Kidney (tissue), 14 donors: Measurements from ENCODE around the gene PPP2R2B. TPM values are rescaled to one million over a fixed set of nuclear protein-coding genes. Genes with fewer than 3 reads are reported as not detected.

Source experiments
- DNase-seq, 5 donors: peaks; one replicate each; pipeline ENCODE4 v3.0.0-alpha.2; 2013 to 2020
- FAIRE-seq: peaks from 2 replicates; lab custom pipeline; 2012; peaks lifted over from hg19 to GRCh38; lab: Jason Lieb, UNC
- H3K27ac ChIP-seq, 2 donors: one replicate each; pipeline ENCODE4 v1.7.0; 2013; ENCODE audit warnings: low read depth in 2 of 2, low read length in 2 of 2, inconsistent platforms in 1 of 2
- H3K27me3 ChIP-seq: one replicate; pipeline ENCODE4 v1.7.1; 2013; ENCODE audit warnings: low read length, inconsistent platforms; ENCODE audit not compliant: control insufficient read depth, insufficient read depth
- H3K36me3 ChIP-seq, 3 donors: one replicate each; pipeline versions ENCODE4 v1.7.0 to v1.7.1; 2013; ENCODE audit warnings: low read length in 3 of 3, control low read depth in 1 of 3, inconsistent platforms in 1 of 3; ENCODE audit not compliant: insufficient read depth in 3 of 3, control insufficient read depth in 2 of 3
- H3K4me1 ChIP-seq, 3 donors: one replicate each; pipeline versions ENCODE4 v1.7.0 to v1.7.1; 2013; ENCODE audit warnings: low read length in 3 of 3, inconsistent platforms in 1 of 3, low read depth in 1 of 3; ENCODE audit not compliant: control insufficient read depth in 2 of 3, insufficient read depth in 2 of 3
- H3K4me3 ChIP-seq, 3 donors: one replicate each; pipeline versions ENCODE4 v1.7.0 to v1.8.1; 2013; ENCODE audit warnings: low read length in 3 of 3, control low read depth in 1 of 3, inconsistent platforms in 1 of 3
- H3K9ac ChIP-seq, 3 donors: one replicate each; pipeline versions ENCODE4 v1.7.0 to v1.7.1; 2013; ENCODE audit warnings: low read length in 3 of 3, control low read depth in 1 of 3, inconsistent platforms in 1 of 3
- H3K9me3 ChIP-seq, 3 donors: one replicate each; pipeline versions ENCODE4 v1.7.0 to v1.7.1; 2013; ENCODE audit warnings: low read length in 3 of 3, control low read depth in 1 of 3, inconsistent platforms in 1 of 3; ENCODE audit not compliant: control insufficient read depth in 2 of 3, insufficient read depth in 1 of 3
- CTCF ChIP-seq: IDR thresholded peaks from 3 replicates; pipeline ENCODE4 v1.5.1; 2012; ENCODE audit warnings: mild to moderate bottlenecking, moderate library complexity, borderline replicate concordance; ENCODE audit not compliant: insufficient read depth; ENCODE audit errors: extremely low read depth
- intact Hi-C: fragments of 100-400 bp; cut with DNase I; formaldehyde crosslinking; loops from one replicate; pipeline ENCODE4 v1.11.1; 2022
- polyA plus RNA-seq: library from polyadenylated mRNA; stranded (reverse); fragments of 350-450 nt; fragmentation: Illumina TruSeq; extraction: RNeasy Lipid Tissue Mini Kit (QIAGEN cat#74804); gene quantifications from one replicate; pipeline ENCODE4 v1.2.3, GENCODE V29; 2014; ENCODE audit warnings: low read depth, low replicate concordance; ENCODE audit not compliant: insufficient read depth
- total RNA-seq: library from RNA; stranded (reverse); fragmentation: NEBNext Ultra II Directional; extraction: Animal tissue kit (Norgen Biotek cat#: 25700); gene quantifications from one replicate; pipeline ENCODE4 v1.2.1, GENCODE V29; 2021
- donor health status: control.
- donor health status: control.
- donor health status: control.
- donor health status: control.
- donor health status: control.
- donor health status: DM: yes; HTN: yes; CAD: no.
- donor health status: Normal renal cell carcinoma (clear cell type).

PPP2R2B gene
- total and polyA plus RNA-seq, 2 donors from 2014 or later = 4.0 to 8.2 TPM

GRCh38 chr5:146860213-146860893 is 18.2 kb downstream of the PPP2R2B start:
- H3K27ac ChIP-seq = no peak overlapping the region
- intact Hi-C loops = no loop called here

GRCh38 chr5:146852089-146852488 is 26.5 kb downstream of the PPP2R2B start:
- Histone ChIP-seq H3K9ac (no peak overlapping the region), H3K27me3 (no peaks in the 10 kb centered on the region), H3K36me3 (no peaks in the 10 kb centered on the region), H3K27ac (no peak overlapping the region), H3K4me1 (no peaks in the 10 kb centered on the region), H3K9me3 (no peaks in the 10 kb centered on the region), H3K4me3 (no peak overlapping the region)
- DNase-seq (no peak), FAIRE-seq (no peak)
- intact Hi-C loops = no loop called here
- TF ChIP-seq CTCF = no peak

More at GRCh38 chr5:146860213-146860893, 18.2 kb downstream of the PPP2R2B start:
- no peak overlapping the region for H3K9ac ChIP-seq
- no peaks in the 10 kb centered on the region for H3K9me3 ChIP-seq
- H3K4me3 ChIP-seq = no peak overlapping the region
- H3K4me1 ChIP-seq = peaks cover 3 to 8% (median 4%) of the 10 kb centered on the region in 3 donors
- DNase-seq = peak in 3 of 5 donors; percentile 36 to 80 (median 78)
- no peak for FAIRE-seq
- H3K27me3 ChIP-seq = no peaks in the 10 kb centered on the region
- TF ChIP-seq CTCF = no peak
- no peaks in the 10 kb centered on the region for H3K36me3 ChIP-seq

GRCh38 chr5:146851133-146851532 is 27.4 kb downstream of the PPP2R2B start:
- FAIRE-seq (no peak), DNase-seq (no peak)
- H3K4me1 ChIP-seq = no peaks in the 10 kb centered on the region
- H3K36me3 ChIP-seq = no peaks in the 10 kb centered on the region
- H3K27me3 ChIP-seq = no peaks in the 10 kb centered on the region
- H3K27ac ChIP-seq = no peak overlapping the region
- H3K9ac ChIP-seq = no peak overlapping the region
- no peak for TF ChIP-seq CTCF
- no peak overlapping the region for H3K4me3 ChIP-seq
- no peaks in the 10 kb centered on the region for H3K9me3 ChIP-seq
- intact Hi-C loops = no loop called here
